DMS114 treated with DMSO at 0.1 percent for 48 hours (cell line): Measurements from ENCODE around the gene KRTAP10-11.
"Not testable (repeated sequence)": the region's sequence is repeated elsewhere in the genome, so short reads cannot be mapped to it uniquely, and the experiment has no call there.

Source experiments
- DNase-seq: peaks from one replicate; lab custom pipeline; 2025; ENCODE audit not compliant: unreplicated experiment; lab: John Stamatoyannopoulos, UW

Gene KRTAP10-11

GRCh38 chr21:44661567-44661966, 15.4 kb downstream of the KRTAP10-11 start:
- DNase-seq = not testable (repeated sequence)

- no peak for DNase-seq
Observed at GRCh38 chr21:44664691-44665090, 18.5 kb downstream of the KRTAP10-11 start.

- no peak for DNase-seq
Observed at GRCh38 chr21:44666401-44667320, 20.4 kb downstream of the KRTAP10-11 start, which contains the start of gene KRTAP12-2. TSS of gene KRTAP12-2 (minus strand) at chr21:44666927. CDS start at chr21:44666886, 41 bp downstream.

- DNase-seq = no peak
Observed at GRCh38 chr21:44667612-44668011, 21.4 kb downstream of the KRTAP10-11 start.

GRCh38 chr21:44670642-44671432, 24.6 kb downstream of the KRTAP10-11 start:
- DNase-seq = no peak

GRCh38 chr21:44671911-44672310, 25.7 kb downstream of the KRTAP10-11 start:
- DNase-seq = no peak

- DNase-seq = no peak
Observed at GRCh38 chr21:44677881-44678280, 31.7 kb downstream of the KRTAP10-11 start.

GRCh38 chr21:44681152-44681551, 34.9 kb downstream of the KRTAP10-11 start:
- DNase-seq = no peak

GRCh38 chr21:44681861-44682579, 35.8 kb downstream of the KRTAP10-11 start, which contains the start of gene KRTAP12-1:
TSS of gene KRTAP12-1 (minus strand) at chr21:44682163. CDS start at chr21:44682123, 40 bp downstream.
- no peak for DNase-seq

- no peak for DNase-seq
Observed at GRCh38 chr21:44682580-44683151, 36.5 kb downstream of the KRTAP10-11 start.

- DNase-seq = no peak
Observed at GRCh38 chr21:44684077-44684476, 37.9 kb downstream of the KRTAP10-11 start.

GRCh38 chr21:44684483-44684882, 38.3 kb downstream of the KRTAP10-11 start:
- DNase-seq = no peak

- DNase-seq = not testable (repeated sequence)
Observed at GRCh38 chr21:44685050-44685449, 38.8 kb downstream of the KRTAP10-11 start.

- DNase-seq = no peak
Observed at GRCh38 chr21:44686000-44686781, 40.0 kb downstream of the KRTAP10-11 start.

- no peak for DNase-seq
Observed at GRCh38 chr21:44686843-44687561, 40.8 kb downstream of the KRTAP10-11 start.

- no peak for DNase-seq
Observed at GRCh38 chr21:44687671-44688070, 41.5 kb downstream of the KRTAP10-11 start.

- not testable (repeated sequence) for DNase-seq
Observed at GRCh38 chr21:44689740-44690139, 43.5 kb downstream of the KRTAP10-11 start.

GRCh38 chr21:44691686-44692085, 45.5 kb downstream of the KRTAP10-11 start:
- no peak for DNase-seq
